Prostate gland (tissue), 2 donors: ENCODE results near the gene MARS1.

Experiments
- POLR2A ChIP-seq: fragments of 450-650 bp; IDR thresholded peaks from one replicate; pipeline ENCODE4 v1.6.1; 2016; ENCODE audit warnings: antibody characterized with exemption, mild to moderate bottlenecking
- TF ChIP-seq, protein P1 (sequence below), 4 experiments: fragments of 200-600 bp in 2 of 4; fragments of 450-650 bp in 2 of 4; sonication (generic) in 2 of 4; IDR thresholded peaks; 1 replicate in 3 of 4; 2 replicates in 1 of 4; pipeline ENCODE4 v1.5.1; 2016 to 2019; ENCODE audit warnings: antibody characterized with exemption in 4 of 4, mild to moderate bottlenecking in 2 of 4, moderate library complexity in 2 of 4

GRCh38 chr12:57491393-57492280, 3.8 kb downstream of the MARS1 start:
- TF ChIP-seq POLR2A = no peak
- TF ChIP-seq, protein P1, sequence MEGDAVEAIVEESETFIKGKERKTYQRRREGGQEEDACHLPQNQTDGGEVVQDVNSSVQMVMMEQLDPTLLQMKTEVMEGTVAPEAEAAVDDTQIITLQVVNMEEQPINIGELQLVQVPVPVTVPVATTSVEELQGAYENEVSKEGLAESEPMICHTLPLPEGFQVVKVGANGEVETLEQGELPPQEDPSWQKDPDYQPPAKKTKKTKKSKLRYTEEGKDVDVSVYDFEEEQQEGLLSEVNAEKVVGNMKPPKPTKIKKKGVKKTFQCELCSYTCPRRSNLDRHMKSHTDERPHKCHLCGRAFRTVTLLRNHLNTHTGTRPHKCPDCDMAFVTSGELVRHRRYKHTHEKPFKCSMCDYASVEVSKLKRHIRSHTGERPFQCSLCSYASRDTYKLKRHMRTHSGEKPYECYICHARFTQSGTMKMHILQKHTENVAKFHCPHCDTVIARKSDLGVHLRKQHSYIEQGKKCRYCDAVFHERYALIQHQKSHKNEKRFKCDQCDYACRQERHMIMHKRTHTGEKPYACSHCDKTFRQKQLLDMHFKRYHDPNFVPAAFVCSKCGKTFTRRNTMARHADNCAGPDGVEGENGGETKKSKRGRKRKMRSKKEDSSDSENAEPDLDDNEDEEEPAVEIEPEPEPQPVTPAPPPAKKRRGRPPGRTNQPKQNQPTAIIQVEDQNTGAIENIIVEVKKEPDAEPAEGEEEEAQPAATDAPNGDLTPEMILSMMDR (IDR thresholded peaks at IDR 0.05) = no peak
